ENCODE data around the gene SRPRB. TPM values are rescaled to one million over a fixed set of nuclear protein-coding genes. Genes with fewer than 3 reads are reported as not detected.

The SRPRB gene
- total and polyA plus RNA-seq, 9 of the 15 experiments (the other 6 are each of a cell fraction or from before 2014, with no cell fraction given), result 29.5 to 66.0 (median 41.4) TPM

- CTCF ChIA-PET (ENCODE audit: low intra/inter-chr PET ratio), result no interaction called here
- H3K27ac ChIP-seq (ENCODE audit: extremely low read depth, low read depth, low read length), result no peak overlapping the region
- ATAC-seq, result no peak
- H3K36me3 ChIP-seq (ENCODE audit: control insufficient read depth, insufficient read depth, low read length), result no peaks in the 10 kb centered on the region
- H3K4me3 ChIP-seq, result no peak overlapping the region
- no TSS peak for BruUV-seq (replicated peaks)
- FAIRE-seq, result no peak
- no peaks in the 10 kb centered on the region for H3K79me2 ChIP-seq (ENCODE audit: control insufficient read depth, insufficient read depth, low read length)
- TF ChIP-seq ZNF589 (CRISPR knock-in tag; IDR thresholded peaks at IDR 0.05; ENCODE audit: low read depth) (no peak), MXD1 (CRISPR knock-in tag; IDR thresholded peaks at IDR 0.05; ENCODE audit: borderline replicate concordance, poor library complexity, severe bottlenecking) (no peak), TEAD1 (CRISPR knock-in tag; IDR thresholded peaks at IDR 0.05) (no peak), ZNF3 (CRISPR knock-in tag; IDR thresholded peaks at IDR 0.05) (no peak), USF2 (CRISPR knock-in tag; IDR thresholded peaks at IDR 0.05) (no peak)
- WGBS (ENCODE audit: insufficient coverage, low coverage, missing lambda C conversion rate), result 10% methylated on average over 1 of the region's 1 CpG
- no peaks in the 10 kb centered on the region for H4K20me1 ChIP-seq (replicated peaks; ENCODE audit: control insufficient read depth, insufficient read depth, low read length)
- no peak overlapping the region for H3K4me2 ChIP-seq (ENCODE audit: insufficient read depth, low read length)
- H3K4me1 ChIP-seq (replicated peaks in 1 of 2; ENCODE audit: control insufficient read depth in 2 of 2, insufficient read depth in 2 of 2, low read length in 2 of 2), result peaks cover 17 to 18% of the 10 kb centered on the region in 2 experiments; a peak in 4 of 5 replicates
- no peak for DNase-seq (ENCODE audit: extremely low read depth in 1 of 4, low spot score in 3 of 4)
- H3K9ac ChIP-seq (ENCODE audit: insufficient read depth in 1 of 2, low read depth in 2 of 2, low read length in 2 of 2), result no peak overlapping the region
- intact Hi-C loops (cut with micrococcal nuclease) (no loop called here), in situ Hi-C loops (cut with MboI) (no loop called here)
- peaks cover 4% of the 10 kb centered on the region for H3K9me1 ChIP-seq (ENCODE audit: control insufficient read depth, insufficient read depth, low read length)
- H3K9me3 ChIP-seq (replicated peaks; ENCODE audit: control insufficient read depth, insufficient read depth, low read depth, low read length), result no peaks in the 10 kb centered on the region
- no peak overlapping the region for H2AFZ ChIP-seq (ENCODE audit: low read depth, low read length)
- POLR2A ChIA-PET, result interaction anchor here (0.7 kb wide), 1 partner anchor 17 kb away, joined by 3 read pairs; no protein-coding TSS in a partner anchor
- peaks cover 0 to 12% of the 10 kb centered on the region in 2 experiments; a peak in 2 of 5 replicates for H3K27me3 ChIP-seq (ENCODE audit: control insufficient read depth in 2 of 2, insufficient read depth in 2 of 2, low read length in 2 of 2)
These were observed 47.1 kb upstream of the SRPRB start for GRCh38 chr3:133758568-133758928.
